T-helper 9 cell (primary cell): ENCODE data around the gene CERT1.

Experiments used
- DNase-seq: peaks from one replicate; pipeline ENCODE4 v3.0.0-alpha.2; 2020

The CERT1 gene

GRCh38 chr5:75387806-75388205 is 123.6 kb downstream of the CERT1 start:
- DNase-seq = no peak

- no peak for DNase-seq
Measured at GRCh38 chr5:75384218-75384617, 127.2 kb downstream of the CERT1 start.

DNA sequence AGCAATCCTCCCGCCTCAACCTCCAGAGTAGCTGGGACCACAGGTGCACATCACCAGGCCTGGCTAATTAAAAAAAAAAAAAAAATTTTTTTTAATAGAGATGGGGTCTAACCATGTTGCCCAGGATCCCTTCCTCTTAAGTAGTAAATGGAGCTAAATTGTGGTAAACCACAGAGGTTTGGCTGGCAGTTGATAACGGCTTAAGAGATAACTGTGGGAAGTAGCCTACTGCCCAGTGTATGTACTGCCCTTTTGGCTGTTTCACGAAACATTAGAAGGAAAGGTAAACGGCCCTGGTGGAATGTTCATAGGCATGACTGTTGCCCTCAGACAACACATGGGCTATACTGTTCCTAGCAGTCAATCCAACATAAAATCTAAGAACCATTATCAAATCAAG is 130.0 kb downstream of the CERT1 start:
- DNase-seq = no peak

DNA sequence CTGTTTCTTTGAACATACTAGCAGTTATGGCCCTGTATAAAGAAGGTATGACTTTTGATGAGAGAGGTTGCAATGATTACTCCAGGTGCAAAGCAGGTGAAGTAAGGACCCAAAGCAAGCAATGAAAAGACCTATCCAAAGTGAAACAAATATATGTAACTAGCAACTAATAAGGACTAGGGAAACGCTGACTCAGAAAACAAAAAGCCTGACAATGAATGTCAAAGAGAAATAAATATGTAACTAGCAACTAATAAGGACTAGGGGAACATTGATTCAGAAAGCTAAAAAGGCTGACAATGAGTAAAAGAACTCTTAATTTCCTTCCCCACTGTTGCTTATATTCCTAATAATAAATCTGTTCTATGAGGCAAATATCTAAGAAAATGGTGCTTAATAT is 131.3 kb downstream of the CERT1 start:
- DNase-seq = no peak

- no peak for DNase-seq
Measured at GRCh38 chr5:75375414-75375813, 136.0 kb downstream of the CERT1 start.

GRCh38 chr5:75374394-75374814 is 137.0 kb downstream of the CERT1 start:
- no peak for DNase-seq

DNA sequence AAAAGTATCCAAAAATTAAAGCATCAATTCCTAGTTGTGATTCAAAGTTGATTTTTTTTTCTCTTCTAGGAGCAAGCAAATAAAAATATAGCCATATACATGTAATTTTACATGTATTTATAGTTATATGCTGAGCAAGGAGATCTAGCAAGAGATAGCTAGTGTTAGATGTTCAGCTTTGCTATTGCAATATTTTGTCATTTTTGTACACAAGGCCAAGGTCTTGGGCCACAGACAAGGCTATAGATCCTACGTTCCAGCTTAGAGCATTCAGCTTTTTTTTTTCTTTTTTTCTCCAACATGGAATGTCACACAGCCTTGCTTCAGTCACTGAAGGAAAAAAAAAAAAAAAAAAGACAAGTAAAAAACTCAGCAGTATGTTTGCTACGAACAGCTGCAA is 137.6 kb downstream of the CERT1 start:
- DNase-seq = no peak

DNA sequence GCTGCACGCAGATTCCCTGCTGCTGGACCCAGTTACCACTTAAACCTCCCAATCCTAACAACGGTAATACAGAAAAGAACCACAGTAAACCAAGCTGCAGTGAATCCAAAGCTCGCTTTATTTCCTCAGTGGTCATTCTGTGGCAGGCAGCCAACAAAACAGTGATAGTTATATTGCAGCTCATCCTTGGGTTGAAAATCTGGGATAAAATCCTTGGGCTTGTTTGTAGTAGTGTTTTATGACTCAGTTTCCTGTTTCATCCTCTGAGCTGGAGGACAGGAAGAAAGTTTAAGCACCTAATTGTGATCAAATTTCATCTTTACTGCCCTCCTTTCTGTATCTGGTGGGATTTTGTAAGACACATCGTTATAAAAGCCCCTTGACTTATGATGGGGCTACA is 143.0 kb downstream of the CERT1 start:
- DNase-seq = no peak

GRCh38 chr5:75367401-75367800 is 144.0 kb downstream of the CERT1 start:
- DNase-seq = no peak

DNA sequence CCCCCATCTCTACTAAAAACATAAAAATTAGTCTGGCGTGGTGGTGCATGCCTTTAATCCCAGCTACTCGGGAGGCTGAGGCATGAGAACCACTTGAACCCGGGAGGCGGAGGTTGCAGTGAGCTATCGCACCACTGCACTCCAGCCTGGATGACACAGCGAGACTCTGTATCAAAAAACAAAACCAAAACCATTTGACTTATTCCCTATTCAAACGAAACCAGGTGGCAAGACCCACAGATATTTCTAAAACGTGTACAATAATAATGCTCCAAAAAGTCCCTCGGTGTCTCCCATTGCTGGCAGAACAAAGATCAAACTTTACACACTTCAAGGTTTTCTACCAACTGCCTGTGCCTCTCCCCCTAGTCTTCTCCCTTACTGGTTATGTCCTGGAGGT is 144.6 kb downstream of the CERT1 start:
- DNase-seq = no peak

DNA sequence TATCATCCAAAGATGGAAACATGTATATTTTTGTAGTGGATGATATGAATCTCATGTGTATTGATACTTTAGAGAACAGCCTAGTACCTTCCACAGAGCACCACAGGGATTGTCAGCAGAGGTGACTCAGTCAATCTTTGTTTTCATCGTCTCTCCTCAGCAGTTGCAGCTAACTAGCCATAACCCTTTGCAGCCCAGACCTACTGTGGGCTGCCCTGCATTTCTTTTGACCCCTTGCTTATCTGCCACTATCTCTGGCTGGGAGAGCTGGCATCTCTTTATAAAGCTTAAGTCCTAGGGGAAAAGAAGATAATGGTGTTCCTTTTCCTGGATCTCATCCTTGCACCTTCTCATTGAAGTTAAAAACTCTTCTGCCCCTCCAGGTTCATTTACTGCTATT is 145.7 kb downstream of the CERT1 start:
- no peak for DNase-seq

DNA sequence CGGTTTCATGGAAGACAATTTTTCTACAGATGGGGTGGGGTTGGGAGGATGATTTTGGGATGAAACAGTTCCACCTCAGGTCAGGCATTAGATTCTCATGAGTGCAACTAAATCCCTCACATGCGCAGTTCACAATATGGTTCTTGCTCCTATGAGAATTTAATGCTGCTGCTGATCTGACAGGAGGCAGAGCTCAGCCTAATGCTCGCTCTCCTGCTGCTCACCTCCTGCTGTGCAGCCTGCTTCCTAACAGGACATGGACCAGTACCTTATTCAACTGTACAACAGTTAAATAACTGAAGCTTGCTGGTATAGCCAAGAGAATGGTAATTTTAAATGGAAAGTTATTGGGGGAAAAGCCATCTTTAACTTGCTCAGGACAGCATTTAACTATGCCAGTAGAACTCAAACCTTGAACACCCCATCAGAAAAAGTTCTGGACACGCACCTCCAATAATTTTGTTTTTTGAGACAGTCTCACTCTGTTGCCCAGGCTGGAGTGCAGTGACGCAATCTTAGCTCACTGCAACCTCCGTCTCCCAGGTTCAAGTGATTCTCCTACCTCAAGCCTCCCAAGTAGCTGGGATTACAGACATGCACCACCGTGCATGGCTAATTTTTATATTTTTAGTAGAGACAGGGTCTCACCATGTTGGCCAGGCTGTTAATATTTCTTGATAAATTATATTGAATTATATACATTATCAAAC is 146.7 kb downstream of the CERT1 start:
- DNase-seq = no peak

- no peak for DNase-seq
Measured at GRCh38 chr5:75363726-75364495, 147.5 kb downstream of the CERT1 start.

DNA sequence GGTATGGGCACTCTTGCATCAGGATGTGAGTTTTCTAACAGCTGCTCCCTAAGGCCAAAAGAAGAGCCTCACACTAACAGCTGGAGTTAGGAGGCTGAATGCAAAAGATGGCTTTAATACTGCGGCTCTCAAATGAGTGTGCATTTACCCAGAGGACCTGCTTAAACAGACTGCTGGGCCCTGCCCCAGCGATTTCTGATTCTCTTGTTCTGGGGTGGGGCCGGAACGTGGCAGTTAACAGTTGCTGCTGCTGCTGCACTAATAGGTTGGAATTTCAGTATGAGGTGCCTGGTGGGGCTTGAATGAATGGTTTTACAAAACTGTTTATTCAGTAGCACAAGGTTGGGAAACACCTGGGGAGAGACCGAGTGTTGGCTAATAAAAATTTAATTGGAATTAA is 148.3 kb downstream of the CERT1 start:
- no peak for DNase-seq

- no peak for DNase-seq
Measured at GRCh38 chr5:75362474-75362975, 148.9 kb downstream of the CERT1 start.

GRCh38 chr5:75361310-75361709 is 150.1 kb downstream of the CERT1 start:
- DNase-seq = no peak

GRCh38 chr5:75358117-75358516 is 153.3 kb downstream of the CERT1 start:
- no peak for DNase-seq

DNA sequence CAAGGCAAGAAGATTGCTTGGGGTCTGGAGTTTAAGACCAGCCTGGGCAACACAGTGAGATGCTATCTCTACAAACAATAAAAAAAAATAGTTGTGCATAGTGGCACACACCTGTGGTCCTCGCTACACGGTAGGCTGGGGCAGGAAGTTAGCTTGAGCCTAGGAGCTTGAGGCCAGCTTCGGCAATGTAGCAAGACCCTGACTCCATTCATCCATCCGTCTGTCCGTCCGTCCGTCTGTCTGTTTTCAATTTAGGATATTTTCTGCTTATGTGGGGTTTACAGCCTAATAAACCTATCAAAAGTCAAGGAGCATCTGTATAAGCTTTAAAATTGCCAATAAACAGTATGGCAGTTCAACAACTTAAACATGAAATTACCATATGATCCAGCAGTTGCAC is 154.7 kb downstream of the CERT1 start:
- DNase-seq = no peak

GRCh38 chr5:75355236-75355635 is 156.2 kb downstream of the CERT1 start:
- DNase-seq = no peak

- no peak for DNase-seq
Measured at GRCh38 chr5:75351139-75351926, 160.1 kb downstream of the CERT1 start.

- DNase-seq = no peak
Measured at GRCh38 chr5:75349663-75350062, 161.8 kb downstream of the CERT1 start.

- DNase-seq = no peak
Measured at GRCh38 chr5:75348241-75348640, 163.2 kb downstream of the CERT1 start.

GRCh38 chr5:75342836-75343235 is 168.6 kb downstream of the CERT1 start:
- DNase-seq = no peak

GRCh38 chr5:75341934-75342333 is 169.5 kb downstream of the CERT1 start:
- no peak for DNase-seq
